CD4-positive, alpha-beta T cell (primary cell): Measurements from ENCODE around the gene PKDCC. TPM values are rescaled to one million over a fixed set of nuclear protein-coding genes. Genes with fewer than 3 reads are reported as not detected.

ENCODE experiments used
- ATAC-seq: fragments of 200-7000 bp; cut with Tn5 transposase; one replicate; pipeline ENCODE4 v1.10.0; 2022; ENCODE audit warnings: mild to moderate bottlenecking; ENCODE audit not compliant: poor library complexity
- CTCF ChIA-PET: fragments of 350-600 bp; sonication (Branson Sonifier 250); formaldehyde crosslinking; loops from one replicate; lab custom pipeline; 2021; ENCODE audit warnings: antibody characterized with exemption, inconsistent platforms; lab: Charles Lee
- POLR2A ChIA-PET: fragments of 350-600 bp; sonication (Branson Sonifier 250); formaldehyde crosslinking; loops from one replicate; lab custom pipeline; 2021; ENCODE audit warnings: antibody characterized with exemption, inconsistent platforms; lab: Charles Lee
- DNase-seq, 14 experiments: peaks; one replicate each; pipeline ENCODE4 v3.0.0-alpha.2; 2013 to 2020; ENCODE audit warnings: mixed read lengths in 2 of 14
- H3K27ac ChIP-seq, 2 donors: one replicate each; pipeline versions ENCODE4 v1.5.1 to v1.7.0; 2013; ENCODE audit warnings: low read length in 2 of 2, low read depth in 1 of 2, mild to moderate bottlenecking in 1 of 2
- H3K27me3 ChIP-seq, 2 experiments: 1 replicate in 1 of 2; 2 replicates in 1 of 2; pipeline versions ENCODE4 v1.6.1 to v1.7.0; 2013; ENCODE audit warnings: low read length in 2 of 2, control low read depth in 1 of 2, mild to moderate bottlenecking in 1 of 2, moderate library complexity in 1 of 2; ENCODE audit not compliant: insufficient read depth in 2 of 2, control insufficient read depth in 1 of 2
- H3K36me3 ChIP-seq: one replicate; pipeline ENCODE4 v1.6.1; 2013; ENCODE audit warnings: low read length, control low read depth; ENCODE audit not compliant: insufficient read depth
- H3K4me1 ChIP-seq: one replicate; pipeline ENCODE4 v1.6.1; 2013; ENCODE audit warnings: low read length, control low read depth; ENCODE audit not compliant: insufficient read depth
- H3K4me3 ChIP-seq: one replicate; pipeline ENCODE4 v1.5.1; 2013; ENCODE audit warnings: mild to moderate bottlenecking, low read length, moderate library complexity
- H3K9me3 ChIP-seq, 2 experiments: 1 replicate in 1 of 2; 2 replicates in 1 of 2; pipeline versions ENCODE4 v1.6.1 to v1.7.0; 2013; ENCODE audit warnings: low read length in 2 of 2, mild to moderate bottlenecking in 2 of 2, control low read depth in 1 of 2, moderate library complexity in 1 of 2; ENCODE audit not compliant: control insufficient read depth in 1 of 2, insufficient read depth in 1 of 2
- H3K27ac Mint-ChIP-seq: one replicate; pipeline ENCODE4 v1.8.0; 2020; ENCODE audit warnings: mixed read lengths
- H3K27me3 Mint-ChIP-seq: one replicate; pipeline ENCODE4 v1.8.0; 2021; ENCODE audit warnings: mixed read lengths
- H3K36me3 Mint-ChIP-seq: one replicate; pipeline ENCODE4 v1.8.0; 2021; ENCODE audit warnings: low read depth, mixed read lengths
- H3K4me1 Mint-ChIP-seq: one replicate; pipeline ENCODE4 v1.8.0; 2021; ENCODE audit warnings: low read depth, mixed read lengths
- H3K4me3 Mint-ChIP-seq: one replicate; pipeline ENCODE4 v1.8.0; 2020; ENCODE audit warnings: mild to moderate bottlenecking, mixed read lengths
- H3K9me3 Mint-ChIP-seq: one replicate; pipeline ENCODE4 v1.8.0; 2020; ENCODE audit warnings: mixed read lengths
- CTCF ChIP-seq: fragments of 200-600 bp; IDR thresholded peaks from one replicate; pipeline ENCODE4 v1.8.0; 2022; ENCODE audit warnings: antibody characterized with exemption, mild to moderate bottlenecking
- intact Hi-C, 2 experiments: fragments of 100-400 bp; cut with DNase I in 1 of 2; cut with micrococcal nuclease in 1 of 2; formaldehyde crosslinking; loops; one replicate each; pipeline versions ENCODE4 v1.15.1 to v1.9.0; 2023 to 2025; cut with DNase I, micrococcal nuclease
- total RNA-seq, 174 experiments: library from RNA in 2 of 174; stranded (reverse) in 2 of 174; gene quantifications; one replicate each; pipeline ENCODE4 v1.2.3 and lab custom pipeline; 2021 to 2026

The PKDCC gene
- total RNA-seq, 2 experiments from 2014 or later: not detected

- DNase-seq (peak; percentile 67 to 90 (median 74)), ATAC-seq (peak; percentile 69)
- H3K4me3 Mint-ChIP-seq: peak overlapping the region; percentile 23
- Histone ChIP-seq H3K27ac (no peak overlapping the region), H3K27me3 (no peaks in the 10 kb centered on the region), H3K9me3 (peaks cover 0 to 4% of the 10 kb centered on the region in 2 experiments), H3K36me3 (no peaks in the 10 kb centered on the region), H3K4me1 (peaks cover 51% of the 10 kb centered on the region), H3K4me3 (no peak overlapping the region)
- no peaks in the 10 kb centered on the region for H3K36me3 Mint-ChIP-seq
- ChIA-PET CTCF (interaction anchor here (0.6 to 2.2 kb wide), 15 partner anchors 10 to 266 kb away, joined by 3 to 10 read pairs (median 4); partner anchors contain the start of gene COX7A2L), POLR2A (interaction anchor here (0.6 to 14.3 kb wide), 8 partner anchors 10 to 142 kb away, joined by 3 to 230 read pairs (median 9); partner anchors contain the start of gene EML4)
- peak; percentile 86 for TF ChIP-seq CTCF
- no peaks in the 10 kb centered on the region for H3K9me3 Mint-ChIP-seq
- H3K27me3 Mint-ChIP-seq: no peaks in the 10 kb centered on the region
- peaks cover 50% of the 10 kb centered on the region for H3K4me1 Mint-ChIP-seq
- intact Hi-C loops: loop anchor here (1.0 to 5.0 kb wide), 8 partner anchors 37 to 266 kb away; partner anchors contain the start of genes COX7A2L (in 1 of the 2) and EML4 (in 1 of the 2)
- H3K27ac Mint-ChIP-seq: peak overlapping the region; percentile 41
These were observed 48.1 kb downstream of the PKDCC start for GRCh38 chr2:42095923-42096408.

GRCh38 chr2:42096869-42097591 is 49.2 kb downstream of the PKDCC start:
- Mint-ChIP-seq H3K4me3 (no peak overlapping the region), H3K36me3 (peaks cover 4% of the 10 kb centered on the region), H3K4me1 (peaks cover 50% of the 10 kb centered on the region), H3K27ac (peak overlapping the region; percentile 87), H3K9me3 (no peaks in the 10 kb centered on the region), H3K27me3 (no peaks in the 10 kb centered on the region)
- no peaks in the 10 kb centered on the region for H3K36me3 ChIP-seq
- ChIA-PET CTCF (interaction anchor here (0.6 to 2.2 kb wide), 13 partner anchors 9 to 265 kb away, joined by 3 to 10 read pairs (median 3); partner anchors contain the start of gene COX7A2L), POLR2A (interaction anchor here (0.6 to 14.3 kb wide), 11 partner anchors 9 to 266 kb away, joined by 3 to 230 read pairs (median 7); partner anchors contain the start of gene EML4)
- peaks cover 59% of the 10 kb centered on the region for H3K4me1 ChIP-seq
- no peak overlapping the region for H3K4me3 ChIP-seq
- DNase-seq: peak in 1 of 14 experiments; percentile 20
- peaks cover 0 to 4% of the 10 kb centered on the region in 2 experiments for H3K9me3 ChIP-seq
- no peaks in the 10 kb centered on the region for H3K27me3 ChIP-seq
- no peak for ATAC-seq
- no peak for TF ChIP-seq CTCF
- intact Hi-C loops: loop anchor here (1.0 to 5.0 kb wide), 8 partner anchors 36 to 265 kb away; partner anchors contain the start of genes COX7A2L (in 1 of the 2) and EML4 (in 1 of the 2)
- no peak overlapping the region for H3K27ac ChIP-seq
